ENCODE measurements around the gene ARHGAP33.

GRCh38 chr19:35729021-35729420 is 46.3 kb upstream of the ARHGAP33 start:
- TF ChIP-seq, protein P1, sequence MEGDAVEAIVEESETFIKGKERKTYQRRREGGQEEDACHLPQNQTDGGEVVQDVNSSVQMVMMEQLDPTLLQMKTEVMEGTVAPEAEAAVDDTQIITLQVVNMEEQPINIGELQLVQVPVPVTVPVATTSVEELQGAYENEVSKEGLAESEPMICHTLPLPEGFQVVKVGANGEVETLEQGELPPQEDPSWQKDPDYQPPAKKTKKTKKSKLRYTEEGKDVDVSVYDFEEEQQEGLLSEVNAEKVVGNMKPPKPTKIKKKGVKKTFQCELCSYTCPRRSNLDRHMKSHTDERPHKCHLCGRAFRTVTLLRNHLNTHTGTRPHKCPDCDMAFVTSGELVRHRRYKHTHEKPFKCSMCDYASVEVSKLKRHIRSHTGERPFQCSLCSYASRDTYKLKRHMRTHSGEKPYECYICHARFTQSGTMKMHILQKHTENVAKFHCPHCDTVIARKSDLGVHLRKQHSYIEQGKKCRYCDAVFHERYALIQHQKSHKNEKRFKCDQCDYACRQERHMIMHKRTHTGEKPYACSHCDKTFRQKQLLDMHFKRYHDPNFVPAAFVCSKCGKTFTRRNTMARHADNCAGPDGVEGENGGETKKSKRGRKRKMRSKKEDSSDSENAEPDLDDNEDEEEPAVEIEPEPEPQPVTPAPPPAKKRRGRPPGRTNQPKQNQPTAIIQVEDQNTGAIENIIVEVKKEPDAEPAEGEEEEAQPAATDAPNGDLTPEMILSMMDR (IDR thresholded peaks at IDR 0.05), result no peak
- TF ChIP-seq POLR2A (IDR thresholded peaks at IDR 0.05; ENCODE audit: low read length), result 0 out of 2 replicates have a peak, but pooled peaks have one; percentile 10
- TF ChIP-seq MAZ (IDR thresholded peaks at IDR 0.05; ENCODE audit: borderline replicate concordance, low read depth, low read length), result no peak
- no peak for TF ChIP-seq TP53 (CRISPR knock-in tag; IDR thresholded peaks at IDR 0.05)
- no peak for TF ChIP-seq MAX (IDR thresholded peaks at IDR 0.05)
- TF ChIP-seq ESRRA (IDR thresholded peaks at IDR 0.05; ENCODE audit: borderline replicate concordance, low read length), result no peak
- no peak for TF ChIP-seq E2F6 (IDR thresholded peaks at IDR 0.05; ENCODE audit: borderline replicate concordance, low read depth)
- no peak for TF ChIP-seq MYC (IDR thresholded peaks at IDR 0.05; ENCODE audit: borderline replicate concordance, low read length)
- TF ChIP-seq BCL3 (IDR thresholded peaks at IDR 0.05), result no peak
- no peak for TF ChIP-seq RAD21 (conservative IDR thresholded peaks at IDR 0.05 in 1 of 2, IDR thresholded peaks at IDR 0.05 in 1 of 2)
- no peak for TF ChIP-seq EP300 (IDR thresholded peaks at IDR 0.05)
- no peak for TF ChIP-seq JUNB (IDR thresholded peaks at IDR 0.05)
- no peak for TF ChIP-seq JUN (IDR thresholded peaks at IDR 0.05)

Data from A549 (cell line).